Measurements from ENCODE around the gene NTN4.

DNA sequence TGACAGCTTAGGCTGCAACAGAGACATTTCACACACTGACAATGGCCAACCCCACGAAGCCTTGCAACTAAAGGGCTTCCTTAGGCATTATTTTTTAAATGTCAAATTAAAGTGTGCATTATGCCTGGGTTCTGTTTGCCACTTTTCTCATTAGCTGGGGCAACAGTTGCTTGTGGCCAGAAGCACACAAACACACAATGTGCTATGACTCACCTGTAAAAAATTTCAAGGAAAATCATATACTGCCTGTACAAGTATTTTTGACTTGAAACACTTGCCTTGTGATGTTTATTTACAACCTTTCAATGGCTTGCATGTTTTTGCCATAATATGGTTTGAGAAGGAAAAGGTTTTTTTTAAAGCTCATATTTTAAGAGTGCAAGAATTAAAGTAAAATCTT lies 1.9 kb downstream of the NTN4 start:
- TF ChIP-seq, protein P1, sequence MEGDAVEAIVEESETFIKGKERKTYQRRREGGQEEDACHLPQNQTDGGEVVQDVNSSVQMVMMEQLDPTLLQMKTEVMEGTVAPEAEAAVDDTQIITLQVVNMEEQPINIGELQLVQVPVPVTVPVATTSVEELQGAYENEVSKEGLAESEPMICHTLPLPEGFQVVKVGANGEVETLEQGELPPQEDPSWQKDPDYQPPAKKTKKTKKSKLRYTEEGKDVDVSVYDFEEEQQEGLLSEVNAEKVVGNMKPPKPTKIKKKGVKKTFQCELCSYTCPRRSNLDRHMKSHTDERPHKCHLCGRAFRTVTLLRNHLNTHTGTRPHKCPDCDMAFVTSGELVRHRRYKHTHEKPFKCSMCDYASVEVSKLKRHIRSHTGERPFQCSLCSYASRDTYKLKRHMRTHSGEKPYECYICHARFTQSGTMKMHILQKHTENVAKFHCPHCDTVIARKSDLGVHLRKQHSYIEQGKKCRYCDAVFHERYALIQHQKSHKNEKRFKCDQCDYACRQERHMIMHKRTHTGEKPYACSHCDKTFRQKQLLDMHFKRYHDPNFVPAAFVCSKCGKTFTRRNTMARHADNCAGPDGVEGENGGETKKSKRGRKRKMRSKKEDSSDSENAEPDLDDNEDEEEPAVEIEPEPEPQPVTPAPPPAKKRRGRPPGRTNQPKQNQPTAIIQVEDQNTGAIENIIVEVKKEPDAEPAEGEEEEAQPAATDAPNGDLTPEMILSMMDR (IDR thresholded peaks at IDR 0.05), result no peak
- TF ChIP-seq POLR2A (IDR thresholded peaks at IDR 0.05), result no peak
